Colonic mucosa (tissue), 4 donors: ENCODE data around the gene MFN2. TPM values are rescaled to one million over a fixed set of nuclear protein-coding genes. Genes with fewer than 3 reads are reported as not detected.

Experiments used
- DNase-seq: peaks from one replicate; pipeline ENCODE4 v3.0.0-alpha.2; 2020
- H3K27ac ChIP-seq: fragments of 200-600 bp; one replicate; pipeline ENCODE4 v1.8.0; 2021
- H3K27me3 ChIP-seq: fragments of 200-600 bp; one replicate; pipeline ENCODE4 v1.8.0; 2021
- H3K36me3 ChIP-seq: fragments of 200-600 bp; one replicate; pipeline ENCODE4 v1.8.0; 2021
- H3K4me1 ChIP-seq: fragments of 200-600 bp; one replicate; pipeline ENCODE4 v1.8.0; 2021; ENCODE audit warnings: mild to moderate bottlenecking
- H3K4me3 ChIP-seq: fragments of 200-600 bp; one replicate; pipeline ENCODE4 v1.8.0; 2021
- H3K9ac ChIP-seq, 2 donors: one replicate each; pipeline ENCODE4 v1.7.0; 2013; ENCODE audit warnings: control low read depth in 2 of 2, low read depth in 2 of 2, low read length in 2 of 2
- H3K9me3 ChIP-seq: fragments of 200-600 bp; one replicate; pipeline ENCODE4 v1.8.0; 2021
- intact Hi-C: fragments of 100-400 bp; cut with DNase I; formaldehyde crosslinking; loops from one replicate; pipeline ENCODE4 v1.14.1; 2022
- total RNA-seq, 2 donors: library from RNA; stranded (reverse); fragmentation: NEBNext Ultra II Directional in 1 of 2; extraction: Animal tissue kit (Norgen Biotek cat#: 25700) in 1 of 2; gene quantifications; one replicate each; pipeline ENCODE4 v1.2.1, GENCODE V29; 2021
- TF ChIP-seq, protein P1 (sequence below): fragments of 200-600 bp; IDR thresholded peaks from one replicate; pipeline ENCODE4 v1.8.0; 2022; ENCODE audit warnings: antibody characterized with exemption, mild to moderate bottlenecking
- donor health status: healthy.
- donor health status: DM: no; HTN: no; CAD: no.
- donor health status: DM: no; HTN: no; CAD: no.

MFN2 gene
- total RNA-seq, 2 donors from 2014 or later, result 102 to 110 TPM

DNA sequence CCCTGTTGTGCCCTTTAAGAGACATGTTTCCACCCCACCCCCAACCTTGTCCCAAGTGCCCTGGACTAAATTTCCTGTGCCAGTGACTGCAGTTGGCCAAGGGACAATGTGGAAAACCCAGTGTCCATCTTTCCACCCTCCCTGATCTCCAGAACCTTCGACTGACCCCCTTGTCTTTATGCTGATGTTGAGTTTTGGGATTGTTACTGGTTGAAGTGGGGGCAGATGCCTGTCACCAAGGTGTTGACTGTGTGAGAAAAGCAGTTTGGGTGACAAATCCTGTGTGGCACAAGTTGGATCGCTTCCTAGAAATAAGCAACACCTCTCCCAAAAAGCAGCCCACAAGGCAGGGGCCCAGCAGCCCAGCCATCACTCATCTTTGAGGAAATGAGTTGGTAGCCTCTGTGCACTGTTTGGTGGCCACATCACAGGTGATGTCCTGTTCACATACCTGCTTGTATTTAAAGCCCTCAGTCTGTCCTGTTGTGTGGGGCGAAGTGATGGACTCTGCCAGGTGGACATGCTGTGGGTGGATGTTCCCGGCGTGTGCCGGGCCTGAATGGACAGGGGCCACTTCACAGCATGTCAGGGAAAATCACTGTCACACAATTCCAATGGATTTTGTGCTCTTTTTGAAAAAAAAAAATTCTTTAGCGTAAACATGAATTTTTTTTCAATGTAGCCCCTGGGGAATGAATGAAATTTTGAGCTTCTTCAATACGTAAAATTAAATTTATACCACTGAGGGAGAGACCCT, 32.5 kb downstream of the MFN2 start:
- H3K9ac ChIP-seq, result no peak overlapping the region
- no peaks in the 10 kb centered on the region for H3K4me1 ChIP-seq
- intact Hi-C loops, result no loop called here
- H3K36me3 ChIP-seq, result peaks cover 26% of the 10 kb centered on the region
- H3K9me3 ChIP-seq, result no peaks in the 10 kb centered on the region
- no peak overlapping the region for H3K4me3 ChIP-seq
- TF ChIP-seq, protein P1, sequence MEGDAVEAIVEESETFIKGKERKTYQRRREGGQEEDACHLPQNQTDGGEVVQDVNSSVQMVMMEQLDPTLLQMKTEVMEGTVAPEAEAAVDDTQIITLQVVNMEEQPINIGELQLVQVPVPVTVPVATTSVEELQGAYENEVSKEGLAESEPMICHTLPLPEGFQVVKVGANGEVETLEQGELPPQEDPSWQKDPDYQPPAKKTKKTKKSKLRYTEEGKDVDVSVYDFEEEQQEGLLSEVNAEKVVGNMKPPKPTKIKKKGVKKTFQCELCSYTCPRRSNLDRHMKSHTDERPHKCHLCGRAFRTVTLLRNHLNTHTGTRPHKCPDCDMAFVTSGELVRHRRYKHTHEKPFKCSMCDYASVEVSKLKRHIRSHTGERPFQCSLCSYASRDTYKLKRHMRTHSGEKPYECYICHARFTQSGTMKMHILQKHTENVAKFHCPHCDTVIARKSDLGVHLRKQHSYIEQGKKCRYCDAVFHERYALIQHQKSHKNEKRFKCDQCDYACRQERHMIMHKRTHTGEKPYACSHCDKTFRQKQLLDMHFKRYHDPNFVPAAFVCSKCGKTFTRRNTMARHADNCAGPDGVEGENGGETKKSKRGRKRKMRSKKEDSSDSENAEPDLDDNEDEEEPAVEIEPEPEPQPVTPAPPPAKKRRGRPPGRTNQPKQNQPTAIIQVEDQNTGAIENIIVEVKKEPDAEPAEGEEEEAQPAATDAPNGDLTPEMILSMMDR, result no peak
- no peak overlapping the region for H3K27ac ChIP-seq
- H3K27me3 ChIP-seq, result no peaks in the 10 kb centered on the region
- no peak for DNase-seq

DNA sequence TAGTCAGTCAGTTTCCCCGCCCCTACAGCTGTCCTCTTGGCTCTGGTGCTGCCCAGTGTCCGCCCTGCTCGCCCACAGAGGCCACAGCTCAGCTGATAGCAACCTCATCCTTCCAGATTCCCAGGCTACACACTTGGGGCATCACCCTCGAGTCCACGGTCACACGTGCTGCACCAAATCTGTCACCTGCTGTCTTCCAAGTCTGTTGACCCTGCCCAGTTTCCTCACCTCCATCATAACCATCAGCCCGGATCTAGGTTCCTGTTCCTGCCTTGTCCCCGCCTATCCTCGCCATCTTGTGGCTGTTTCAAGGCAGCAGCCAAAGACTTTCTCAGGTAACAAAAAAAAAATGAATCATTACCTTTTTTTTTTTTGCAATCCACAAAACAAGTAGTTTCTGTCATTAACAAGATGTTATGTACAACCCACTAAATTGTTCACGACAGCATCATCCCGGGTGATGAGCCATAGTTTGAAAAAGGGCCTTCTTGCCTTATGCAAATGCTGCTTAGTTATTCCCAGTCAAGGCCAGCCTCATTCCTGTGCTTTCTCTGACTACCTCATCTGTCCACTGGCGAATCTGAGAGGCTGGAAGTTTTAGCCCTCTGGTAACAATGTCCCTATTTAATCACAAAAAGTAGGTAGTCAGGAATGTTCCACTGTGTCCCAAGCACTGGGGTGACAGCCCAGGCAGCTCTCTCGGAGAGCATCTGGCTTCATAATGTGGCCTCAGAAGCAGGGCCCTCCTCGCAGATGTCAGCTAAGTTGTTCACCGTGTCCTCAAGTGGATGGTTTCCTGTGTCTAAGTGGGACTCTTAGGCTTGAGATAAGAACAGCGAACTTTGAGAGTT, 34.1 kb downstream of the MFN2 start:
- no peaks in the 10 kb centered on the region for H3K9me3 ChIP-seq
- no peak overlapping the region for H3K9ac ChIP-seq
- no peak overlapping the region for H3K27ac ChIP-seq
- TF ChIP-seq, protein P1, result no peak
- no peaks in the 10 kb centered on the region for H3K4me1 ChIP-seq
- intact Hi-C loops, result no loop called here
- no peak overlapping the region for H3K4me3 ChIP-seq
- peaks cover 24% of the 10 kb centered on the region for H3K36me3 ChIP-seq
- no peaks in the 10 kb centered on the region for H3K27me3 ChIP-seq
- no peak for DNase-seq

DNA sequence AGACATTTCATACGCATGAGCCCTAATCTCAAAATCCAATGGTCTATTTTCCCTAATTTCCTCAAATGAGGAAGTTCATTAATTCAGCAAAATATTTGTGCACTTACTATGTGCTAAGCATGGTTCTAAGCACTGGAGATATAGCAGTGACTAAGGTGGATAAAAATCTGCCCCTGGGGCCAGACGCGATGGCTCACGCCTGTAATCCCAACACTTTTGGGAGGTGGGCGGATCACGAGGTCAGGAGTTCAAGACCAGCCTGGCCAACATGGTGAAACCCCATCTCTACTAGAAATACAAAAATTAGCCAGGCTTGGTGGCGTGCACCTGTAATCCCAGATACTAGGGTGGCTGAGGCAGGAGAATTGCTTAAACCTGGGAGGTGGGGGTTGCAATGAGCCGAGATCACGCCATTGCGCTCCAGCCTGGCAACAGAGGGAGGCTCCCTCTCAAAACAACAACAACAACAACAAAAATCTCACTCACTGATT, 34.8 kb downstream of the MFN2 start:
- TF ChIP-seq, protein P1, result no peak
- Histone ChIP-seq H3K27me3 (no peaks in the 10 kb centered on the region), H3K4me1 (peaks cover 2% of the 10 kb centered on the region), H3K4me3 (no peak overlapping the region), H3K36me3 (peaks cover 17% of the 10 kb centered on the region), H3K27ac (no peak overlapping the region), H3K9ac (no peak overlapping the region), H3K9me3 (no peaks in the 10 kb centered on the region)
- DNase-seq, result no peak
- intact Hi-C loops, result no loop called here

DNA sequence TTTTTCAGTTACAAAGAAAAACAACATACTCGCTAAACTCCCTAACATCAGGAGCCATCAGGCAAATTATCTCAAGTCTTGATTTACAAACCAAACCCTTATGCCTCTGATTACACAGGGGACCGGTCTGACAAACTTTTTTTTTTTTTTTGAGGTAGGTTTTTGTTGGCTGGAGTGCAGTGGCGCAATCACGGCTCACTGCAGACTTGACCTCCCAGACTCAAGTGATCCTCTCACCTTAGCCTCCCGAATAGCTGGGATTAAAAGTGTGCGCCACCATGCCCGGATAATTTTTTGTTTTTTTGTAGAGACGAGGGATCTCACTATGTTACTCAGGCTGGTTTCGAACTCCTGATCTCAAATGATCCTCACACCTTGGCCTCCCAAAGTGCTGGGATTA, 35.3 kb downstream of the MFN2 start:
- Histone ChIP-seq H3K27me3 (no peaks in the 10 kb centered on the region), H3K9me3 (no peaks in the 10 kb centered on the region)

DNA sequence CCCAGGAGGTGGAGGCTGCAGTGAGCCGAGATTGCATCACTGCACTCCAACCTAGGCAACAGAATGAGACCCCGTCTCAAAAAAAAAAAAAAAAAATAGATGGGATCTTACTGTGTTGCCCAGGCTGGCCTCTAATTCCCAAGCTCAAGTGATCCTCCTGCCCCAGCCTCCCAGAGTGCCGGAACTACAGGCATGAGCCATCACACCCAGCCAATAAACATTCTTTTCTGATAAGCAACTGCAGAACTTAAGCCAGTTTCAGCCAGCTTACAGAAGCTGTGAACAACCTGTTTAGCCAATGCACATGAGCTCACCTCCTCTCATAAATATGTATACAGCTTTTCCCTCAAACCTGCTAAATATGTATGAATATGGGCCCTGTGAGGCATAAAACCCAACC, 35.9 kb downstream of the MFN2 start:
- Histone ChIP-seq H3K9me3 (no peaks in the 10 kb centered on the region), H3K4me3 (no peak overlapping the region), H3K9ac (no peak overlapping the region), H3K27ac (no peak overlapping the region), H3K27me3 (no peaks in the 10 kb centered on the region), H3K4me1 (peaks cover 5% of the 10 kb centered on the region), H3K36me3 (peaks cover 9% of the 10 kb centered on the region)
- DNase-seq, result peak; percentile 25
- TF ChIP-seq, protein P1, result no peak
- intact Hi-C loops, result no loop called here

More for the DNA sequence above, 35.3 kb downstream of the MFN2 start:
- Histone ChIP-seq H3K4me3 (no peak overlapping the region), H3K36me3 (peaks cover 16% of the 10 kb centered on the region), H3K27ac (no peak overlapping the region), H3K4me1 (peaks cover 5% of the 10 kb centered on the region), H3K9ac (no peak overlapping the region)
- TF ChIP-seq, protein P1, result no peak
- intact Hi-C loops, result no loop called here
- DNase-seq, result no peak
